Right lobe of liver (tissue), 6 donors: ENCODE measurements around the gene TADA2B. TPM values are rescaled to one million over a fixed set of nuclear protein-coding genes. Genes with fewer than 3 reads are reported as not detected.
A peak's percentile ranks its signal among the peaks of the same experiment; 100 is the strongest.

Experiments used
- ATAC-seq, 4 donors: fragments of 200-7000 bp; cut with Tn5 transposase; one replicate each; pipeline ENCODE4 v1.9.1; 2020; ENCODE audit warnings: mild to moderate bottlenecking in 4 of 4, moderate library complexity in 4 of 4
- DNase-seq, 3 donors: peaks; one replicate each; pipeline ENCODE4 v3.0.0-alpha.2; 2020
- H3K27ac ChIP-seq, 3 donors: fragments of 200-600 bp; one replicate each; pipeline ENCODE4 v1.8.0; 2022
- H3K27me3 ChIP-seq, 2 donors: fragments of 200-600 bp; one replicate each; pipeline ENCODE4 v1.8.0; 2022
- H3K36me3 ChIP-seq, 4 donors: fragments of 200-600 bp; sonication (generic) in 1 of 4; one replicate each; pipeline versions ENCODE4 v1.5.1 to v1.8.0; 2017 to 2022; ENCODE audit warnings: control low read depth in 1 of 4
- H3K4me1 ChIP-seq, 4 donors: fragments of 200-600 bp; sonication (generic) in 1 of 4; one replicate each; pipeline versions ENCODE4 v1.5.1 to v1.8.0; 2017 to 2022; ENCODE audit warnings: control low read depth in 1 of 4
- H3K4me3 ChIP-seq, 3 donors: fragments of 200-600 bp; one replicate each; pipeline ENCODE4 v1.8.0; 2022
- H3K9me3 ChIP-seq, 4 donors: fragments of 200-600 bp; sonication (generic) in 1 of 4; one replicate each; pipeline versions ENCODE4 v1.5.1 to v1.8.0; 2017 to 2022; ENCODE audit warnings: control low read depth in 1 of 4
- CTCF ChIP-seq, 4 donors: fragments of 200-600 bp in 3 of 4; fragments of 450-650 bp in 1 of 4; IDR thresholded peaks; one replicate each; pipeline versions ENCODE4 v1.5.1 to v1.8.0; 2016 to 2022; ENCODE audit warnings: antibody characterized with exemption in 4 of 4, mild to moderate bottlenecking in 2 of 4
- POLR2A ChIP-seq: fragments of 450-650 bp; IDR thresholded peaks from one replicate; pipeline ENCODE4 v1.6.1; 2017; ENCODE audit warnings: antibody characterized with exemption, mild to moderate bottlenecking
- WGBS: methylation state at CpG from one replicate; pipeline ENCODE4 v1.1.6; 2018; ENCODE audit warnings: low coverage, low lambda C conversion rate; ENCODE audit not compliant: insufficient coverage; ENCODE audit errors: missing lambda C conversion rate; 5-methylcytosine and 5-hydroxymethylcytosine counted together
- intact Hi-C, 2 donors: fragments of 100-400 bp; cut with DNase I; formaldehyde crosslinking; loops; one replicate each; pipeline versions ENCODE4 v1.11.2 to v1.14.1; 2022
- total RNA-seq, 6 experiments: library from RNA; depleted of rRNA in 2 of 6; stranded (reverse); fragments of >200 nt in 2 of 6; fragmentation: NEBNext Ultra II Directional in 3 of 6; extraction: Animal tissue kit (Norgen Biotek cat#: 25700) in 3 of 6; gene quantifications; one replicate each; pipeline versions ENCODE4 v1.1.0 to v1.2.4, GENCODE V29; 2016 to 2023
- donor health status: DM: no; HTN: yes; CAD: no.
- donor health status: DM: no; HTN: no; CAD: no.
- donor health status: DM: no; HTN: no; CAD: no.
- donor health status: DM: no; HTN: yes; CAD: no.
- donor health status: DM: no; HTN: yes; CAD: no.

Gene TADA2B
- total RNA-seq, 6 experiments from 2014 or later, result 12.1 to 16.3 (median 14.0) TPM

GRCh38 chr4:7051905-7052304 is 8.7 kb downstream of the TADA2B start:
- Histone ChIP-seq H3K36me3 (peaks cover 3 to 21% (median 11%) of the 10 kb centered on the region in 4 donors), H3K27me3 (no peaks in the 10 kb centered on the region), H3K27ac (no peak overlapping the region), H3K4me3 (no peak overlapping the region), H3K9me3 (no peaks in the 10 kb centered on the region), H3K4me1 (peaks cover 0 to 23% (median 8%) of the 10 kb centered on the region in 4 donors)
- ATAC-seq (no peak), DNase-seq (no peak)
- WGBS, result 100% methylated on average over 2 of the region's 14 CpGs
- intact Hi-C loops, result no loop called here
- no peak for TF ChIP-seq POLR2A

- TF ChIP-seq CTCF (IDR thresholded peaks at IDR 0.05), result no peak
- no peak for TF ChIP-seq POLR2A
- Histone ChIP-seq H3K36me3 (peaks cover 3 to 25% (median 11%) of the 10 kb centered on the region in 4 donors), H3K4me3 (no peak overlapping the region), H3K27ac (no peak overlapping the region), H3K9me3 (no peaks in the 10 kb centered on the region), H3K4me1 (peaks cover 0 to 23% (median 8%) of the 10 kb centered on the region in 4 donors), H3K27me3 (no peaks in the 10 kb centered on the region)
- WGBS, result 60% methylated on average over 2 of the region's 14 CpGs
- no peak for DNase-seq
- no peak for ATAC-seq
- intact Hi-C loops, result no loop called here
Observed at GRCh38 chr4:7052313-7052712, 9.1 kb downstream of the TADA2B start.

DNA sequence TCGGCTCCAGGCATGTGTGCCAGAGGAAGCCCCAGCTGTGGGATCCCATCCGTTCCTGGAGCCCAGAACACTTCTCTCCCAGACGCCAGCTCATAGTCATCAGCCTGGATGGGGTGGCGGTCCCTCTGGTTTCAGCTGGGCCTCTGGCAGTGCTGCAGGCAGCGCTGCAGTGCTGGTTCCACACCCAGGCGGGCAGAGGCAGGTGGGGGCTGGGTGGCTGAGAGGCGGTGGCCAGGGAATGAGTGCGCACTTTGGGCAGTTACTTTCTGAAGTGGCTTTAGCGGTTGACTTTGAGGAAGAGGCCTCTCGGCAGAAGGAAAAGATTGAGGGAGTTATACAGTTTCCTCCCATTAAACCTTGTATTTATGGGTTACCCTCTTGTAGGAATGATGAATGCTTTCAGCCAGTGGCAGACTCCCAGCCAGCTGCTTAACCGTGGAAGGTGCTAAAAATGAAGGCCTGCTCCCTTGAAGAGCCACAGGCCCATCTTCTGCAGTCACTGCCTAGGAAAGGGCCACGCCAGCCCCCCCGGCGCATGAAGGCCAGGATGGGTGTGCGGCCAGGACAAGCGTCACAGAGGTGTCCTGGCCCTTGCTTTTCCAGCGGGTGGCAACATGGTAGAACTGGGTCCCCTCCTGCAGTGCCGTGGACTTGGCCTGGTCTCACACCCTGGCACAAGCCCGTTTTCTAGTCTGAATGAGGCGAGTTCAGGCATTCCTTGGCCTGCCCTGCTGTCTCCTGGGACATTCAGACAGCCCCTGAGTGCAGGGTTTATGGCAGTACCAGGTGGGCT is 9.9 kb downstream of the TADA2B start:
- H3K4me3 ChIP-seq, result no peak overlapping the region
- intact Hi-C loops, result no loop called here
- H3K27ac ChIP-seq, result no peak overlapping the region
- H3K4me1 ChIP-seq, result peaks cover 0 to 23% (median 8%) of the 10 kb centered on the region in 4 donors
- H3K27me3 ChIP-seq, result no peaks in the 10 kb centered on the region
- no peak for TF ChIP-seq CTCF (IDR thresholded peaks at IDR 0.05)
- TF ChIP-seq POLR2A, result no peak
- H3K36me3 ChIP-seq, result peaks cover 3 to 25% (median 11%) of the 10 kb centered on the region in 4 donors
- no peak for ATAC-seq
- DNase-seq, result peak in 2 of 3 donors; percentile 51 to 76
- WGBS, result 64% methylated on average over 6 of the region's 20 CpGs
- no peaks in the 10 kb centered on the region for H3K9me3 ChIP-seq

DNA sequence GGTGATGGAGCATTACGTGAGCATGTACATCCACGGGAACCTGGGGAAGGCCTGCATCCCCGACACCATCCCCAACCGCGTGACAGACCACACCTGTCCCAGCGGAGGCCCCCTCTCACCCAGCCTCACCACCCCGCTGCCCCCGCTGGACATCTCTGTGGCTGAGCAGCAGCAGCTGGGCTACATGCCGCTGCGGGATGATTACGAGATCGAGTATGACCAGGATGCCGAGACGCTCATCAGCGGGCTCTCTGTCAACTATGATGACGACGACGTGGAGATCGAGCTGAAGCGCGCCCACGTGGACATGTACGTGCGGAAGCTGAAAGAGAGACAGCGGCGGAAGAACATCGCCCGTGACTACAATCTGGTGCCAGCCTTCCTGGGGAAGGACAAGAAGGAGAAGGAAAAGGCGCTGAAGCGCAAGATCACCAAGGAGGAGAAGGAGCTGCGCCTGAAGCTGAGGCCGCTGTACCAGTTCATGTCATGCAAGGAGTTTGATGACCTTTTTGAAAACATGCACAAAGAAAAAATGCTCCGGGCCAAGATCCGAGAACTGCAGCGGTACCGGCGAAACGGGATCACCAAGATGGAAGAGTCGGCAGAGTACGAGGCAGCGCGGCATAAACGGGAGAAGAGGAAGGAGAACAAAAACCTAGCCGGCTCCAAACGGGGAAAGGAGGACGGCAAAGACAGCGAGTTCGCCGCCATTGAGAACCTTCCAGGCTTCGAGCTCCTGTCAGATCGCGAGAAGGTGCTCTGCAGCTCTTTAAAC is 11.1 kb downstream of the TADA2B start:
- H3K27me3 ChIP-seq, result no peaks in the 10 kb centered on the region
- H3K4me1 ChIP-seq, result peaks cover 0 to 21% (median 7%) of the 10 kb centered on the region in 4 donors
- no peak overlapping the region for H3K4me3 ChIP-seq
- 96% methylated on average over 32 of the region's 52 CpGs for WGBS
- peaks cover 3 to 28% (median 13%) of the 10 kb centered on the region in 4 donors for H3K36me3 ChIP-seq
- TF ChIP-seq CTCF (IDR thresholded peaks at IDR 0.05), result no peak
- no peak for TF ChIP-seq POLR2A
- intact Hi-C loops, result no loop called here
- ATAC-seq (no peak), DNase-seq (no peak)
- no peak overlapping the region for H3K27ac ChIP-seq
- H3K9me3 ChIP-seq, result no peaks in the 10 kb centered on the region
